H9 (cell line): Measurements from ENCODE around the gene B4GALT3. TPM values are rescaled to one million over a fixed set of nuclear protein-coding genes. Genes with fewer than 3 reads are reported as not detected.

ENCODE experiments used
- DNase-seq: peaks from one replicate; pipeline ENCODE4 v3.0.0-alpha.2; 2017
- H2AFZ ChIP-seq: one replicate; pipeline ENCODE4 v1.6.1; 2013; ENCODE audit warnings: mild to moderate bottlenecking, low read length, control low read depth, moderate library complexity
- H2AK5ac ChIP-seq: 2 replicates; pipeline ENCODE4 v1.6.1; 2013; ENCODE audit warnings: low read length, control low read depth, mixed read lengths; ENCODE audit not compliant: insufficient read length
- H2BK120ac ChIP-seq: one replicate; pipeline ENCODE4 v1.6.1; 2013; ENCODE audit warnings: low read depth, mild to moderate bottlenecking, low read length, control low read depth, inconsistent platforms; ENCODE audit not compliant: poor library complexity, severe bottlenecking
- H2BK12ac ChIP-seq: 2 replicates; pipeline ENCODE4 v1.6.1; 2013; ENCODE audit warnings: low read length, control low read depth, mixed read lengths, low read depth; ENCODE audit not compliant: insufficient read length
- H2BK15ac ChIP-seq: 2 replicates; pipeline ENCODE4 v1.6.1; 2013; ENCODE audit warnings: low read depth, low read length, control low read depth
- H2BK20ac ChIP-seq: one replicate; pipeline ENCODE4 v1.6.1; 2013; ENCODE audit warnings: low read depth, mild to moderate bottlenecking, low read length, control low read depth, inconsistent platforms; ENCODE audit not compliant: poor library complexity, severe bottlenecking
- H2BK5ac ChIP-seq: 2 replicates; pipeline ENCODE4 v1.6.1; 2013; ENCODE audit warnings: low read length, control low read depth, mixed read lengths; ENCODE audit not compliant: insufficient read length
- H3K14ac ChIP-seq: 2 replicates; pipeline ENCODE4 v1.6.1; 2013; ENCODE audit warnings: low read length, control low read depth; ENCODE audit not compliant: insufficient read depth
- H3K18ac ChIP-seq: 2 replicates; pipeline ENCODE4 v1.6.1; 2013; ENCODE audit warnings: low read depth, mild to moderate bottlenecking, mixed read lengths, low read length, control low read depth; ENCODE audit not compliant: insufficient read length
- H3K23ac ChIP-seq: 2 replicates; pipeline ENCODE4 v1.6.1; 2013; ENCODE audit warnings: low read length, control low read depth, mixed read lengths, low read depth; ENCODE audit not compliant: insufficient read length
- H3K23me2 ChIP-seq: 2 replicates; pipeline ENCODE4 v1.6.1; 2013; ENCODE audit warnings: low read depth, mild to moderate bottlenecking, mixed read lengths, low read length, control low read depth; ENCODE audit not compliant: insufficient read length, poor library complexity, severe bottlenecking
- H3K27ac ChIP-seq: 2 replicates; pipeline ENCODE4 v1.5.1; 2013; ENCODE audit warnings: low read length, control low read depth, mixed read lengths, low read depth; ENCODE audit not compliant: insufficient read length
- H3K27me3 ChIP-seq: 2 replicates; pipeline ENCODE4 v1.6.1; 2013; ENCODE audit warnings: low read length, control low read depth, inconsistent platforms; ENCODE audit not compliant: insufficient read depth
- H3K4ac ChIP-seq: 2 replicates; pipeline ENCODE4 v1.6.1; 2013; ENCODE audit warnings: low read depth, mild to moderate bottlenecking, control low read depth, inconsistent platforms, low read length, moderate library complexity
- H3K4me1 ChIP-seq: 2 replicates; pipeline ENCODE4 v1.6.1; 2013; ENCODE audit warnings: low read length, control low read depth, inconsistent platforms; ENCODE audit not compliant: insufficient read depth
- H3K4me2 ChIP-seq: 2 replicates; pipeline ENCODE4 v1.6.1; 2013; ENCODE audit warnings: low read length, control low read depth, mixed read lengths; ENCODE audit not compliant: insufficient read length, insufficient read depth
- H3K56ac ChIP-seq: 2 replicates; pipeline ENCODE4 v1.6.1; 2013; ENCODE audit warnings: low read depth, mild to moderate bottlenecking, mixed read lengths, low read length, control low read depth; ENCODE audit not compliant: insufficient read length
- H3K79me1 ChIP-seq: 2 replicates; pipeline ENCODE4 v1.6.1; 2013; ENCODE audit warnings: low read depth, mild to moderate bottlenecking, moderate library complexity, low read length, control low read depth, inconsistent platforms; ENCODE audit not compliant: insufficient read depth, poor library complexity, severe bottlenecking
- H3K79me2 ChIP-seq: 2 replicates; pipeline ENCODE4 v1.6.1; 2013; ENCODE audit warnings: low read length, control low read depth, inconsistent platforms; ENCODE audit not compliant: insufficient read depth
- H3K9ac ChIP-seq: 2 replicates; pipeline ENCODE4 v1.6.1; 2013; ENCODE audit warnings: low read length, control low read depth, mixed read lengths; ENCODE audit not compliant: insufficient read length; ENCODE audit errors: extremely low read depth
- H3K9me3 ChIP-seq: one replicate; pipeline ENCODE4 v1.6.1; 2013; ENCODE audit warnings: low read depth, low read length, inconsistent platforms; ENCODE audit not compliant: control insufficient read depth
- H3T11ph ChIP-seq: one replicate; pipeline ENCODE4 v1.6.1; 2013; ENCODE audit warnings: mild to moderate bottlenecking, low read length, control low read depth, inconsistent platforms
- H4K20me1 ChIP-seq: one replicate; pipeline ENCODE4 v1.6.1; 2013; ENCODE audit not compliant: control insufficient read depth, insufficient read length, insufficient read depth
- H4K5ac ChIP-seq: 2 replicates; pipeline ENCODE4 v1.6.1; 2013; ENCODE audit warnings: low read depth, mild to moderate bottlenecking, mixed read lengths, low read length, control low read depth; ENCODE audit not compliant: insufficient read length
- H4K8ac ChIP-seq: replicated peaks from 2 replicates; pipeline ENCODE4 v1.6.1; 2013; ENCODE audit warnings: low read length, control low read depth, mixed read lengths, low read depth; ENCODE audit not compliant: insufficient read length
- H4K91ac ChIP-seq: 2 replicates; pipeline ENCODE4 v1.6.1; 2013; ENCODE audit warnings: low read depth, mild to moderate bottlenecking, moderate library complexity, mixed read lengths, low read length, control low read depth; ENCODE audit not compliant: insufficient read length
- H3K27ac Mint-ChIP-seq, 3 experiments: 2 replicates in 2 of 3; 3 replicates in 1 of 3; pipeline ENCODE4 v1.8.0; 2020 to 2021; ENCODE audit warnings: mixed read lengths in 3 of 3, mild to moderate bottlenecking in 1 of 3, moderate library complexity in 1 of 3
- H3K27me3 Mint-ChIP-seq: 2 replicates; pipeline ENCODE4 v1.8.0; 2021; ENCODE audit warnings: low read depth, mild to moderate bottlenecking, moderate library complexity, mixed read lengths
- H3K36me3 Mint-ChIP-seq, 3 experiments: 2 replicates in 2 of 3; 3 replicates in 1 of 3; pipeline ENCODE4 v1.8.0; 2020 to 2021; ENCODE audit warnings: low read depth in 3 of 3, mixed read lengths in 3 of 3; ENCODE audit not compliant: insufficient read depth in 1 of 3
- H3K4me1 Mint-ChIP-seq, 2 experiments: 2 replicates each; pipeline ENCODE4 v1.8.0; 2020; ENCODE audit warnings: mixed read lengths in 2 of 2
- H3K4me3 Mint-ChIP-seq, 2 experiments: 2 replicates in 1 of 2; 3 replicates in 1 of 2; pipeline ENCODE4 v1.8.0; 2020 to 2021; ENCODE audit warnings: mild to moderate bottlenecking in 2 of 2, mixed read lengths in 2 of 2, moderate library complexity in 1 of 2
- H3K9me3 Mint-ChIP-seq, 2 experiments: 2 replicates in 1 of 2; 3 replicates in 1 of 2; pipeline ENCODE4 v1.8.0; 2020; ENCODE audit warnings: mild to moderate bottlenecking in 2 of 2, mixed read lengths in 2 of 2, moderate library complexity in 1 of 2
- WGBS: extraction: QIAGEN DNeasy Blood & Tissue Kit; methylation state at CpG from one replicate; pipeline ENCODE4 v1.1.7; 2013; ENCODE audit warnings: missing lambda C conversion rate, low lambda C conversion rate, mixed read lengths; ENCODE audit not compliant: insufficient read length; ENCODE audit errors: extremely low coverage; 5-methylcytosine and 5-hydroxymethylcytosine counted together
- total RNA-seq: library from RNA; stranded (reverse); gene quantifications from 2 replicates; pipeline ENCODE4 v1.2.1, GENCODE V29; 2021
- TF ChIP-seq, protein P1 (sequence below): fragments of 200-600 bp; sonication (generic); conservative IDR thresholded peaks from 3 replicates; pipeline ENCODE4 v1.8.0; 2021; ENCODE audit warnings: antibody characterized with exemption, mild to moderate bottlenecking

The B4GALT3 gene
- total RNA-seq, 1 experiment from 2014 or later: 31.8 TPM

DNA sequence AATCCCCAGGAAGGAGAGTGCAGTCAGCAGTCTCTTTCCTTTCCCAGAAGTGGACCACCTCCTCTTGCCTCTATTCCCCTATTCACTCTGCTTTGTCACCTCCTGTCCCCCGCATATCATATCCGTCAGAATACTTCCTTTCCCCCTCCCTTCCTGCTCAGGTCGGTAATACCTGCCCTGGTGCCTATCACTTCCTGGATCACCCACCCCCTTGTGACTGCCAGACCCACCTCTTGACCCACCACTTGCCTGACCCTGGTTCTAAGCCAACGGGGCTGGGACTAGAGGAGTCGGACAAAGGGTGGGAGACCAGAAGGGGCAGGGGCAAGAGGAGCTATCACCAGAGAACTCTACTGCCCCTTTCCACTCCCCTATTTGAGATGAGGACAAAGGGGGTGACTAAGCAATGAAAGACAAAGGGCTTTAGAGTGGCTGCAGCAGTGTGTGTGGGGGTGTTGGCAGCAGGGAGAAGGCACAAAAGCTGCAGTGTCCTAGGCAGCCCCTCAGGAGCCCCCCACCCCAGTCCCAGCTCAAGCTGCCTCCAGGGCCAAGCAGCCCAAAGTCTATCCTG lies 23.2 kb upstream of the B4GALT3 start:
- peak overlapping the region; percentile 2; the same call in 1 of the 2 replicates for H3K4ac ChIP-seq
- H2AFZ ChIP-seq: no peak overlapping the region
- TF ChIP-seq, protein P1, sequence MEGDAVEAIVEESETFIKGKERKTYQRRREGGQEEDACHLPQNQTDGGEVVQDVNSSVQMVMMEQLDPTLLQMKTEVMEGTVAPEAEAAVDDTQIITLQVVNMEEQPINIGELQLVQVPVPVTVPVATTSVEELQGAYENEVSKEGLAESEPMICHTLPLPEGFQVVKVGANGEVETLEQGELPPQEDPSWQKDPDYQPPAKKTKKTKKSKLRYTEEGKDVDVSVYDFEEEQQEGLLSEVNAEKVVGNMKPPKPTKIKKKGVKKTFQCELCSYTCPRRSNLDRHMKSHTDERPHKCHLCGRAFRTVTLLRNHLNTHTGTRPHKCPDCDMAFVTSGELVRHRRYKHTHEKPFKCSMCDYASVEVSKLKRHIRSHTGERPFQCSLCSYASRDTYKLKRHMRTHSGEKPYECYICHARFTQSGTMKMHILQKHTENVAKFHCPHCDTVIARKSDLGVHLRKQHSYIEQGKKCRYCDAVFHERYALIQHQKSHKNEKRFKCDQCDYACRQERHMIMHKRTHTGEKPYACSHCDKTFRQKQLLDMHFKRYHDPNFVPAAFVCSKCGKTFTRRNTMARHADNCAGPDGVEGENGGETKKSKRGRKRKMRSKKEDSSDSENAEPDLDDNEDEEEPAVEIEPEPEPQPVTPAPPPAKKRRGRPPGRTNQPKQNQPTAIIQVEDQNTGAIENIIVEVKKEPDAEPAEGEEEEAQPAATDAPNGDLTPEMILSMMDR: no peak
- peaks cover 57 to 68% of the 10 kb centered on the region in 2 experiments for H3K4me1 Mint-ChIP-seq
- peak overlapping the region; percentile 59 for H2BK12ac ChIP-seq
- H3K14ac ChIP-seq: peak overlapping the region; percentile 36
- H3K18ac ChIP-seq: peak overlapping the region; percentile 85
- H3K23ac ChIP-seq: no peak overlapping the region
- peak overlapping the region; percentile 31 to 91; a peak in 4 of 5 replicates for H3K4me3 Mint-ChIP-seq
- H3K27me3 Mint-ChIP-seq: no peaks in the 10 kb centered on the region
- H3K27me3 ChIP-seq: no peaks in the 10 kb centered on the region; the same call in 1 of the 2 replicates
- H3K79me1 ChIP-seq: no peaks in the 10 kb centered on the region
- no CpG with 5 or more reads among the region's 5 CpGs for WGBS
- no peak overlapping the region for H3K56ac ChIP-seq
- no peak overlapping the region for H3T11ph ChIP-seq
- H3K79me2 ChIP-seq: no peaks in the 10 kb centered on the region
- H3K27ac ChIP-seq: peak overlapping the region; percentile 72
- H3K36me3 Mint-ChIP-seq: peaks cover 12 to 26% (median 18%) of the 10 kb centered on the region in 3 experiments; a peak in 6 of 7 replicates
- H3K9me3 ChIP-seq: no peaks in the 10 kb centered on the region
- H4K20me1 ChIP-seq: no peaks in the 10 kb centered on the region
- peak overlapping the region; percentile 57 for H2BK120ac ChIP-seq
- H3K9me3 Mint-ChIP-seq: no peaks in the 10 kb centered on the region; a peak in 1 of 5 replicates
- peak overlapping the region; percentile 91 to 99 (median 99) for H3K27ac Mint-ChIP-seq
- H3K4me2 ChIP-seq: peak overlapping the region; percentile 12
- peaks cover 24% of the 10 kb centered on the region for H3K4me1 ChIP-seq
- H3K9ac ChIP-seq: no peak overlapping the region
- H2BK5ac ChIP-seq: no peak overlapping the region
- H3K23me2 ChIP-seq: peaks cover 7% of the 10 kb centered on the region
- peak overlapping the region; percentile 45 for H4K5ac ChIP-seq
- no peak overlapping the region for H2BK20ac ChIP-seq
- H2AK5ac ChIP-seq: no peak overlapping the region
- no peak overlapping the region for H2BK15ac ChIP-seq
- H4K91ac ChIP-seq: peak overlapping the region; percentile 87
- no peak overlapping the region for H4K8ac ChIP-seq
- DNase-seq: peak; percentile 50
